ENCODE results near the gene DCTPP1. TPM values are rescaled to one million over a fixed set of nuclear protein-coding genes. Genes with fewer than 3 reads are reported as not detected.

Gene DCTPP1
- total and polyA plus RNA-seq, 2 of the 13 experiments (the other 11 are each of a cell fraction or from before 2014, with no cell fraction given): 54.8 to 74.4 TPM

- TF ChIP-seq SNAPC4 (CRISPR knock-in tag; IDR thresholded peaks at IDR 0.05): 0 out of 2 replicates have a peak, but pooled peaks have one; percentile 45
- TF ChIP-seq ELF4 (CRISPR knock-in tag; IDR thresholded peaks at IDR 0.05; ENCODE audit: borderline replicate concordance): peak; percentile 75; the same call in 1 of the 2 replicates
- peak; percentile 34; the same call in 1 of the 2 replicates for TF ChIP-seq ZNF333 (CRISPR knock-in tag; IDR thresholded peaks at IDR 0.05; ENCODE audit: borderline replicate concordance)
- no peak; the same call in 1 of the 2 replicates for TF ChIP-seq ZFP91 (CRISPR knock-in tag; IDR thresholded peaks at IDR 0.05; ENCODE audit: borderline replicate concordance)
- 0 out of 2 replicates have a peak, but pooled peaks have one; percentile 21 for TF ChIP-seq ZNF275 (CRISPR knock-in tag; IDR thresholded peaks at IDR 0.05; ENCODE audit: borderline replicate concordance)
- no peak for TF ChIP-seq ZNF672 (CRISPR knock-in tag; IDR thresholded peaks at IDR 0.05)
- no peak for TF ChIP-seq ZNF564 (CRISPR knock-in tag; IDR thresholded peaks at IDR 0.05)
- peak; percentile 72; the same call in 1 of the 2 replicates for TF ChIP-seq ZNF335 (CRISPR knock-in tag; IDR thresholded peaks at IDR 0.05)
- TF ChIP-seq ZFP36L1 (CRISPR knock-in tag; IDR thresholded peaks at IDR 0.05): no peak
- TF ChIP-seq, protein P1, sequence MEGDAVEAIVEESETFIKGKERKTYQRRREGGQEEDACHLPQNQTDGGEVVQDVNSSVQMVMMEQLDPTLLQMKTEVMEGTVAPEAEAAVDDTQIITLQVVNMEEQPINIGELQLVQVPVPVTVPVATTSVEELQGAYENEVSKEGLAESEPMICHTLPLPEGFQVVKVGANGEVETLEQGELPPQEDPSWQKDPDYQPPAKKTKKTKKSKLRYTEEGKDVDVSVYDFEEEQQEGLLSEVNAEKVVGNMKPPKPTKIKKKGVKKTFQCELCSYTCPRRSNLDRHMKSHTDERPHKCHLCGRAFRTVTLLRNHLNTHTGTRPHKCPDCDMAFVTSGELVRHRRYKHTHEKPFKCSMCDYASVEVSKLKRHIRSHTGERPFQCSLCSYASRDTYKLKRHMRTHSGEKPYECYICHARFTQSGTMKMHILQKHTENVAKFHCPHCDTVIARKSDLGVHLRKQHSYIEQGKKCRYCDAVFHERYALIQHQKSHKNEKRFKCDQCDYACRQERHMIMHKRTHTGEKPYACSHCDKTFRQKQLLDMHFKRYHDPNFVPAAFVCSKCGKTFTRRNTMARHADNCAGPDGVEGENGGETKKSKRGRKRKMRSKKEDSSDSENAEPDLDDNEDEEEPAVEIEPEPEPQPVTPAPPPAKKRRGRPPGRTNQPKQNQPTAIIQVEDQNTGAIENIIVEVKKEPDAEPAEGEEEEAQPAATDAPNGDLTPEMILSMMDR (CRISPR knock-in tag; IDR thresholded peaks at IDR 0.05): no peak
- TF ChIP-seq SP4 (CRISPR knock-in tag; IDR thresholded peaks at IDR 0.05): no peak
- TF ChIP-seq, protein P2, sequence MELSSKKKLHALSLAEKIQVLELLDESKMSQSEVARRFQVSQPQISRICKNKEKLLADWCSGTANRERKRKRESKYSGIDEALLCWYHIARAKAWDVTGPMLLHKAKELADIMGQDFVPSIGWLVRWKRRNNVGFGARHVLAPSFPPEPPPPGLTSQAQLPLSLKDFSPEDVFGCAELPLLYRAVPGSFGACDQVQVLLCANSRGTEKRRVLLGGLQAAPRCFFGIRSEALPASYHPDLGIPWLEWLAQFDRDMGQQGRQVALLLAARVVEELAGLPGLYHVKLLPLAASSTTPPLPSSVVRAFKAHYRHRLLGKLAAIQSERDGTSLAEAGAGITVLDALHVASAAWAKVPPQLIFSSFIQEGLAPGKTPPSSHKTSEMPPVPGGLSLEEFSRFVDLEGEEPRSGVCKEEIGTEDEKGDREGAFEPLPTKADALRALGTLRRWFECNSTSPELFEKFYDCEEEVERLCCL (CRISPR knock-in tag; IDR thresholded peaks at IDR 0.05; ENCODE audit: borderline replicate concordance): 0 out of 2 replicates have a peak, but pooled peaks have one; percentile 30
- no peak for TF ChIP-seq MIER3 (CRISPR knock-in tag; IDR thresholded peaks at IDR 0.05; ENCODE audit: borderline replicate concordance)
- TF ChIP-seq, protein P3, sequence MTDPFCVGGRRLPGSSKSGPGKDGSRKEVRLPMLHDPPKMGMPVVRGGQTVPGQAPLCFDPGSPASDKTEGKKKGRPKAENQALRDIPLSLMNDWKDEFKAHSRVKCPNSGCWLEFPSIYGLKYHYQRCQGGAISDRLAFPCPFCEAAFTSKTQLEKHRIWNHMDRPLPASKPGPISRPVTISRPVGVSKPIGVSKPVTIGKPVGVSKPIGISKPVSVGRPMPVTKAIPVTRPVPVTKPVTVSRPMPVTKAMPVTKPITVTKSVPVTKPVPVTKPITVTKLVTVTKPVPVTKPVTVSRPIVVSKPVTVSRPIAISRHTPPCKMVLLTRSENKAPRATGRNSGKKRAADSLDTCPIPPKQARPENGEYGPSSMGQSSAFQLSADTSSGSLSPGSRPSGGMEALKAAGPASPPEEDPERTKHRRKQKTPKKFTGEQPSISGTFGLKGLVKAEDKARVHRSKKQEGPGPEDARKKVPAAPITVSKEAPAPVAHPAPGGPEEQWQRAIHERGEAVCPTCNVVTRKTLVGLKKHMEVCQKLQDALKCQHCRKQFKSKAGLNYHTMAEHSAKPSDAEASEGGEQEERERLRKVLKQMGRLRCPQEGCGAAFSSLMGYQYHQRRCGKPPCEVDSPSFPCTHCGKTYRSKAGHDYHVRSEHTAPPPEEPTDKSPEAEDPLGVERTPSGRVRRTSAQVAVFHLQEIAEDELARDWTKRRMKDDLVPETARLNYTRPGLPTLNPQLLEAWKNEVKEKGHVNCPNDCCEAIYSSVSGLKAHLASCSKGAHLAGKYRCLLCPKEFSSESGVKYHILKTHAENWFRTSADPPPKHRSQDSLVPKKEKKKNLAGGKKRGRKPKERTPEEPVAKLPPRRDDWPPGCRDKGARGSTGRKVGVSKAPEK (CRISPR knock-in tag; IDR thresholded peaks at IDR 0.05; ENCODE audit: borderline replicate concordance): peak; percentile 16; the same call in 1 of the 2 replicates
Observed at GRCh38 chr16:30377812-30378235, 52.0 kb downstream of the DCTPP1 start (continued).

All from HepG2 (cell line).